Ectodermal cell (in vitro differentiated cells): Measurements from ENCODE around the gene EFHD2.

ENCODE experiments used
- H3K27ac ChIP-seq: 2 replicates; pipeline ENCODE4 v1.7.0; 2013; ENCODE audit warnings: mild to moderate bottlenecking, low read depth, low read length; ENCODE audit not compliant: insufficient read depth, poor library complexity, severe bottlenecking
- H3K27me3 ChIP-seq: 2 replicates; pipeline ENCODE4 v1.7.0; 2013; ENCODE audit warnings: mild to moderate bottlenecking, low read length; ENCODE audit not compliant: insufficient read depth, control insufficient read depth, poor library complexity, severe bottlenecking
- H3K36me3 ChIP-seq: one replicate; pipeline ENCODE4 v1.7.0; 2013; ENCODE audit warnings: low read length; ENCODE audit not compliant: control insufficient read depth, insufficient read depth
- H3K4me1 ChIP-seq: one replicate; pipeline ENCODE4 v1.7.0; 2013; ENCODE audit warnings: low read length; ENCODE audit not compliant: control insufficient read depth, insufficient read depth
- H3K4me3 ChIP-seq: 2 replicates; pipeline ENCODE4 v1.7.0; 2013; ENCODE audit warnings: low read depth, low read length, control low read depth; ENCODE audit not compliant: insufficient read depth
- H3K9me3 ChIP-seq: 2 replicates; pipeline ENCODE4 v1.7.0; 2013; ENCODE audit warnings: mild to moderate bottlenecking, low read length, moderate library complexity; ENCODE audit not compliant: control insufficient read depth
- WGBS, 2 experiments: methylation state at CpG; one replicate each; pipeline ENCODE4 v1.1.7; 2013; ENCODE audit warnings: missing lambda C conversion rate in 2 of 2; 5-methylcytosine and 5-hydroxymethylcytosine counted together

Gene EFHD2

DNA sequence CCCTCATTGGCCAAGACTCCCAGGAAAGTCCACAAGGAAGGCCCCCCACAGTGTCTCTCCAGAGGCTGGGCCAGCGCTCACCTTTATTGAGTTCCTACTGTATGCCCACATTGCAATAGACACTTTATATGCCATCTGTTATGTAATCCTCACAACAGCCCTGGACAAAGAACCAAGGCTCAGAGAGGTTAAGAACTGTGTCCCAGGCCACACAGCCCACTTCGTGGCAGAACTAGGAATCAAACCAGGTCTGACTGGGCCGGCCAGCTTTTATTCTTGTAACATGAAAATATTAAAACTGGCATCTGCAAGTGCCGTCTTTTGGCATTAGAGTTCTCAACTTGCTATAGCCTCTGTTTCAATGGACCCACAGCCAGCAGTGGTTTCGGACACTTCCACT lies 33.1 kb downstream of the EFHD2 start:
- WGBS, 2 experiments: 87 to 89% methylated on average over 5 of the region's 5 CpGs
- Histone ChIP-seq H3K9me3 (no peaks in the 10 kb centered on the region), H3K27me3 (no peaks in the 10 kb centered on the region), H3K27ac (no peak overlapping the region), H3K36me3 (no peaks in the 10 kb centered on the region), H3K4me3 (no peak overlapping the region), H3K4me1 (no peaks in the 10 kb centered on the region)

DNA sequence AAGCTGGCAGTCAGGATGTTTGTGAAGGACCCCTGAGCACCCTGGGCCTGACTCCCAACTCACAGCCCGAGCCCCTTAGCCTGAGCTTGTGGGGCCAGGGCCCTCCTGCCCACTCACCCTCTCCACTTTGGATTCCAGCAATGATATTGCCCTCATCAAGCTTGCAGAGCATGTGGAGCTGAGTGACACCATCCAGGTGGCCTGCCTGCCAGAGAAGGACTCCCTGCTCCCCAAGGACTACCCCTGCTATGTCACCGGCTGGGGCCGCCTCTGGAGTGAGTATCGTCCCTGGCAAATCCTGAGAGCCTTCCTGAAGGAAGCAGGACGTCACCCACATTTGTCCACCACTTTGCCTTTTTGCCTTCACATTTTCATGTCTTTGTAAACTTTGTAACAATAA lies 33.6 kb downstream of the EFHD2 start:
- no peaks in the 10 kb centered on the region for H3K36me3 ChIP-seq

DNA sequence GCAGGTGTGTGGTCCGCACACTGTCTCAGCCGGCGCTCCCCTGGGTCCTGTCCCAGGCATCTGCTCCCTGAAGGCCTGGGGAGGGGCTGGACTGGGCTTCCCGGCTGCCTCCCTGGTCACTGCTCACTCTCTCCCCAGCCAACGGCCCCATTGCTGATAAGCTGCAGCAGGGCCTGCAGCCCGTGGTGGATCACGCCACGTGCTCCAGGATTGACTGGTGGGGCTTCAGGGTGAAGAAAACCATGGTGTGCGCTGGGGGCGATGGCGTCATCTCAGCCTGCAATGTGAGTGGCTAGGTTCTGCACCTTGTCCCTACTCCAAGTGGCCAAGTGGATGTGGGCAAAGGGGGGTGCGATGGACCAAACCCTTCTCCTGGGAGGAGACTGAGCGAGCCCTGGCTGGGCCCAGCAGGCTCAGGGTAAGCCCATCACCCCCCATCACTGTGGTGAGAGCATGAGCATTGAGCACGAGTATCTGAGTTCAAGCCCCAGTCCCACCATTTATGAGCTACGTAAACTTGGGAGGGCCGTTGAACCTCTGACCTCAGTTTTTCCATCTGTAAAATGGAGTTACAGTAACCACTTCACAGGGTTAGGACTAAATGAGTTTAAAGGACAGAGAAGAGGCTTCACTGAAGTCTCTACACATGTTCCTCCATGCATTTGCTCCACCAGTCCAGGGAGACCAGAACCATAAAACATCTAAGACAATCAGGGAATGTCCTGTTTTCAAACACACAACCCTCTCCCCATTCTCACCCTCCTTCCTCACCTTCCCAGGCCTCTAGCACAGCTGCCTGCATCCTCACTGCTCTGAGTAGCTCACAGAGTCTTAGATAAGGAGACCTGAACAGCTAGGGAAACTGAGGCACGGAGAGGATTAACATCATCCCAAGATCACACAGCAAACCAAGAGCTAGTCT lies 35.0 kb downstream of the EFHD2 start:
- 91 to 92% methylated on average over 17 of the region's 17 CpGs for WGBS, 2 experiments
- Histone ChIP-seq H3K4me3 (no peak overlapping the region), H3K36me3 (no peaks in the 10 kb centered on the region), H3K27me3 (no peaks in the 10 kb centered on the region), H3K4me1 (no peaks in the 10 kb centered on the region), H3K9me3 (no peaks in the 10 kb centered on the region), H3K27ac (no peak overlapping the region)

More for the DNA sequence above, 33.6 kb downstream of the EFHD2 start:
- Histone ChIP-seq H3K27me3 (no peaks in the 10 kb centered on the region), H3K4me3 (no peak overlapping the region), H3K9me3 (no peaks in the 10 kb centered on the region), H3K4me1 (no peaks in the 10 kb centered on the region), H3K27ac (no peak overlapping the region)
- 81 to 84% methylated on average over 5 of the region's 5 CpGs for WGBS, 2 experiments

DNA sequence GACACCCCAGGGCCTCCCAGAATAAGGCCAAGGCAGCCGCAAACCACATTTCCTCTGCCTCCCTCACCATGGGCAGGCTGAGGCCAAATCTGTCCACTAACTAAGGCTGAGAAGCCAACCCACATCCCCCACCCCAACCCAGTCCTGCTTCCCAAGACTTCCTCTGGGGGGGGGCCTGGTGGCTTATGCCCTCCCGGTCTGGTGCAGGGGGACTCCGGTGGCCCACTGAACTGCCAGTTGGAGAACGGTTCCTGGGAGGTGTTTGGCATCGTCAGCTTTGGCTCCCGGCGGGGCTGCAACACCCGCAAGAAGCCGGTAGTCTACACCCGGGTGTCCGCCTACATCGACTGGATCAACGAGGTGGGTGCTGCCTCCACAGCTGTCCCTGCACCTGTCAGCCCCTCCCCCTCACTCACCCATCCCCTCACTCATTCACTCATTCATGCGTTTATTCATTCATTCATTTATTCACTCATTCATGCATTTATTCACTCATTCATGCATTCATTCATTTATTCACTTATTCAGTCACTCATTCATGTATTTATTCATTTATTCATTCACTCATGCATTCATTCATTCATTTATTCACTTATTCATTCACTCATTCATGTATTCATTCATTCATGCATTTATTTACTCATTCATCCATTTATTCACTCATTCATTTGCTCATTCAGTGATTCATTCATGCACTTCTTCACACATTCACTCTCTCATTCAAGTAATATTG lies 35.9 kb downstream of the EFHD2 start:
- H3K36me3 ChIP-seq: no peaks in the 10 kb centered on the region
- 91 to 93% methylated on average over 14 of the region's 14 CpGs for WGBS, 2 experiments
- no peaks in the 10 kb centered on the region for H3K4me1 ChIP-seq
- H3K27ac ChIP-seq: no peak overlapping the region
- H3K4me3 ChIP-seq: no peak overlapping the region
- H3K27me3 ChIP-seq: no peaks in the 10 kb centered on the region
- no peaks in the 10 kb centered on the region for H3K9me3 ChIP-seq

DNA sequence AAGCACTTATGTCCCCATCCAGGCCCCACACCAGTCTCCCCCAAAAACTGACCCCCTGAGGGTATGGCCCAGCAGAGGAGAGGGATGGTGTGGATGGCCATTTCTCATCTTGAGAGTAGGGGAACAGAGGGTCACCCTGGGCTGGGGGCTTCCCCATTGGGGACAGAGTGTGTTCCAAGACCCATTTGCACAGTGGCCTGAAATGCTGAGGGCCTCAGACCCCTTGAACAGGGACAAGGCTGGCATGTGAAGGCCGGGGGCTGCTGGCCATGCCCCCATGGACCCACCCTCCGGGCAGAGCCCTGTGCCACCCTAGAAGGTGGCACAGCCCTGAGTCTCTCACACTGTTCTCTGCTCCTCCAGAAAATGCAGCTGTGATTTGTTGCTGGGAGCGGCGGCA lies 36.5 kb downstream of the EFHD2 start:
- H3K4me1 ChIP-seq: no peaks in the 10 kb centered on the region
- H3K9me3 ChIP-seq: no peaks in the 10 kb centered on the region
- WGBS, 2 experiments: 88 to 90% methylated on average over 4 of the region's 4 CpGs
- H3K27me3 ChIP-seq: no peaks in the 10 kb centered on the region
- H3K36me3 ChIP-seq: no peaks in the 10 kb centered on the region
- no peak overlapping the region for H3K27ac ChIP-seq
- H3K4me3 ChIP-seq: no peak overlapping the region

DNA sequence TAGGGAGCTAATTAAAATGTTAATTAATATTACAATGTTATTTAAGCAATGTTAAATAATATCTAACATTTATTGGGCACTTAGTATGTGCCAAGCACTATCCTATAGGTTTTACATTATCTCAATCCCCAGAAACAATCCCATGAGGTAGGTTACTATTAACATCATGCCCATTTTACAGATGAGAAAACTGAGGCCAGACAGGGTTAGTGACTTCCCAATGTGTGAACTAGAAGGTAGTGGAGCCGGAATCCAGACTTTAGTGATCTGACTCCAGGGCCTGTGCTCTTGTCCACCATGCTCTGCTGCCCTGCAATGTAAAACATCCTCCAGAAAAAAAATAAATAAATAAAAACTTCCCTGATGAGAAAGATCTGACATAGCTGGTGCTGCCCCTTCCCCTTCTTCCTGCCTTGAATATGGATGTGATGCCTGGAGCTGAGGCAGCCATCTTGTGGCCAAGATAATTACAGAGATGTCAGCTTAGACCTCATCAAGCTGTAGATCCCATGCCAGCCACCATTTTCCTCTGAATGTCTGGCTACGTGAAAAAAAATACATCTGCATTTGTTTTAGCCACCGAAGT lies 39.3 kb downstream of the EFHD2 start:
- WGBS, 2 experiments: 90 to 94% methylated on average over 3 of the region's 3 CpGs
- H3K36me3 ChIP-seq: no peaks in the 10 kb centered on the region
- no peaks in the 10 kb centered on the region for H3K27me3 ChIP-seq
- no peaks in the 10 kb centered on the region for H3K9me3 ChIP-seq
- H3K27ac ChIP-seq: no peak overlapping the region
- no peaks in the 10 kb centered on the region for H3K4me1 ChIP-seq
- H3K4me3 ChIP-seq: no peak overlapping the region

DNA sequence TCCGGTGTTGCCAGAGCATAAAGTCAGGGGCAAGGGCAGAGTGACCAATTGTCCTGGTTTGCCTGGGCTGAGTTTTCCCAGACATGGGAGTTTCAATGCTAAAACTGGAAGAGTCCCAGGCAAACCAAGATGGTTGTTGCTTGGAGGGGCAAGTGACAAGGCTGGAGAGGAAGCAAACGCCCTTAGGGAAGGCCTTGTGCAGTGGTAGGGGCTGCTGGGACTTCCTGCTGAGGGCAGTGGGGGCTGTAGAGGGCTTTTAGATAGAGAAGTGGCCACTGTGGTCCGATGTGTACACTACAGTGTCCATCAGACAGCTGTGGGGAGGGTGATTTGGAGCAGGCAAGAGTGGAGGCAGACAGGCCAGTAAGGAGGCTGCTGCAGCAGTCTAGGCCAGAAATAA lies 39.9 kb downstream of the EFHD2 start:
- H3K27me3 ChIP-seq: no peaks in the 10 kb centered on the region

DNA sequence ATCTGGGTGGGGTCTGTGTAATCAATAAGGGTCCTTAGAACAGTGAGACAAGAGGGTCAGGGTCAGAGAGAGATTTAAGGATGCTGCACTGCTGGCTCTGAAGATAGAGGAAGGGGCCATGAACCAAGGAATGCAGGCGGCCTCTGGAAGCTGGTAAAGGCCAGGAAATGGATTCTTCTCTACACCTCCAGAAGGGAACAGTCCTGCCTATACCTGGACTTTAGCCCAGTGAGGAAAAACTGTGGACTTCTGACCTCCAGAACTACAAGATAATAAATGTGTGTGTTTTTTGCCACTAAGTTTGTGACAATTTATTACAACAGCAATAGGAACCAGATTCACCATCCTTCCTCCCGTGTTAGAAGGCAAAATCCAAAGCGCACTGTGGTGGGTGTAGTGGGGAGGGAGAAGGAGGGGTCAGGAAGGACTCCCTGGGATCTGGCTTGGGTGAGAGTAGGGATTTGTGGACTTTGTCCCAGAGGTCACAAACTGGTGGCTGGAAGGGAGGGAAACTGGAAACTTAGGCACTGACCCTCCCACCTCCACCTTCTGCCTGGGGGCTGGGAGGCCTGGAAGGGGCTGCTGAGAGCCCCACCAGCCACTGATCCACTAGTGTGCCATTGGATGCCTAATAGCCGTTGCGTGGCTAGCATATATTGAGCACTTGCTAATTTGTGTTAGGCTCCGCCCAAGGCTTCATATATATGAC lies 41.5 kb downstream of the EFHD2 start:
- H3K27ac ChIP-seq: no peak overlapping the region
- no peaks in the 10 kb centered on the region for H3K36me3 ChIP-seq
- no peaks in the 10 kb centered on the region for H3K9me3 ChIP-seq
- H3K4me1 ChIP-seq: no peaks in the 10 kb centered on the region
- WGBS, 2 experiments: 93 to 97% methylated on average over 6 of the region's 6 CpGs
- no peaks in the 10 kb centered on the region for H3K27me3 ChIP-seq
- no peak overlapping the region for H3K4me3 ChIP-seq

More for the DNA sequence above, 39.9 kb downstream of the EFHD2 start:
- H3K36me3 ChIP-seq: no peaks in the 10 kb centered on the region
- no peaks in the 10 kb centered on the region for H3K4me1 ChIP-seq
- H3K9me3 ChIP-seq: no peaks in the 10 kb centered on the region
- 92 to 93% methylated on average over 3 of the region's 3 CpGs for WGBS, 2 experiments
- no peak overlapping the region for H3K4me3 ChIP-seq
- no peak overlapping the region for H3K27ac ChIP-seq

DNA sequence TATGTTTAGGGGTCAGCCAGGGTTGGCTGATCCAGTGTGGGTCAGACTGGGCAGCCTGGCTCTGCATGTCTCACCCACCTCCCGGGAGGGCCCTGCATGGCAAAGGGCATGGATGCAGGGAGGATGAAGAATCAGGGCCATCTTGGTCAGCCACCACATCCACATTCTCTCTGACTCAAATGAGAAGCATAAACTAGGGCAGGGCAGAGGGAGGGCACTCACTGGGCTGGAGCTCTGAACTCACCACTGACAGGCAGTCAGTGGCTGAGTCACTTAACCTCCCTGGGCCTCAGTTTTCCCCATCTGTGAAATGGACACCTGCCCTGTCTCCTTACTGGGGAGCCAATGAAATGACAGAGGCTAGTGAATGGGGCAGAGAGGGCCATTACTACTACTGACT lies 42.5 kb downstream of the EFHD2 start:
- no peaks in the 10 kb centered on the region for H3K36me3 ChIP-seq
- H3K9me3 ChIP-seq: no peaks in the 10 kb centered on the region
- H3K4me3 ChIP-seq: no peak overlapping the region
- no peaks in the 10 kb centered on the region for H3K4me1 ChIP-seq
- H3K27ac ChIP-seq: no peak overlapping the region
- WGBS, 2 experiments: 88 to 93% methylated on average over 1 of the region's 1 CpG
- H3K27me3 ChIP-seq: no peaks in the 10 kb centered on the region
